B cell (primary cell): ENCODE data around the gene MTHFD1L. TPM values are rescaled to one million over a fixed set of nuclear protein-coding genes. Genes with fewer than 3 reads are reported as not detected.

Source experiments
- ATAC-seq: fragments of 200-7000 bp; cut with Tn5 transposase; one replicate; pipeline ENCODE4 v1.10.0; 2021; ENCODE audit warnings: low read depth, mild to moderate bottlenecking, moderate number of reproducible peaks, moderate library complexity
- CTCF ChIA-PET: fragments of 350-600 bp; sonication (Branson Sonifier 250); formaldehyde crosslinking; loops from one replicate; lab custom pipeline; 2021; ENCODE audit warnings: antibody characterized with exemption, inconsistent platforms; lab: Charles Lee
- POLR2A ChIA-PET: fragments of 350-600 bp; sonication (Branson Sonifier 250); formaldehyde crosslinking; loops from one replicate; lab custom pipeline; 2021; ENCODE audit warnings: antibody characterized with exemption; lab: Charles Lee
- DNase-seq: peaks from one replicate; pipeline ENCODE4 v3.0.0; 2013
- H2AFZ ChIP-seq: 2 replicates; pipeline ENCODE4 v1.6.1; 2012; ENCODE audit warnings: mild to moderate bottlenecking, low read depth, low read length; ENCODE audit not compliant: insufficient read depth, poor library complexity, severe bottlenecking
- H3K27ac ChIP-seq, 2 donors: 1 replicate in 1 of 2; 2 replicates in 1 of 2; pipeline ENCODE4 v1.5.1; 2012 to 2013; ENCODE audit warnings: low read length in 2 of 2, mild to moderate bottlenecking in 2 of 2, moderate library complexity in 1 of 2
- H3K27me3 ChIP-seq, 4 experiments: fragments of 200-600 bp in 1 of 4; sonication (generic) in 1 of 4; replicated peaks in 1 of 4; 1 replicate in 2 of 4; 2 replicates in 2 of 4; pipeline versions ENCODE4 v1.6.1 to v1.7.0; 2013 to 2016; ENCODE audit warnings: low read length in 3 of 4, mild to moderate bottlenecking in 2 of 4, mixed read lengths in 1 of 4, moderate library complexity in 1 of 4; ENCODE audit not compliant: insufficient read depth in 4 of 4, control insufficient read depth in 3 of 4; ENCODE audit errors: control extremely low read depth in 1 of 4
- H3K36me3 ChIP-seq, 2 experiments: replicated peaks in 1 of 2; 1 replicate in 1 of 2; 2 replicates in 1 of 2; pipeline versions ENCODE4 v1.6.1 to v1.7.1; 2013; ENCODE audit warnings: low read length in 1 of 2; ENCODE audit not compliant: insufficient read depth in 2 of 2, control insufficient read depth in 1 of 2; ENCODE audit errors: control extremely low read depth in 1 of 2, extremely low read depth in 1 of 2
- H3K4me1 ChIP-seq, 2 donors: fragments of 200-600 bp in 1 of 2; sonication (generic) in 1 of 2; 1 replicate in 1 of 2; 2 replicates in 1 of 2; pipeline versions ENCODE4 v1.5.1 to v1.6.1; 2013 to 2017; ENCODE audit warnings: low read length in 2 of 2; ENCODE audit not compliant: control insufficient read depth in 2 of 2, insufficient read depth in 2 of 2
- H3K4me2 ChIP-seq: replicated peaks from 2 replicates; pipeline ENCODE3; 2012; ENCODE audit warnings: mild to moderate bottlenecking, low read depth, low read length; ENCODE audit not compliant: poor library complexity, severe bottlenecking
- H3K4me3 ChIP-seq, 5 experiments: fragments of 200-600 bp in 1 of 5; sonication (generic) in 1 of 5; 1 replicate in 3 of 5; 2 replicates in 2 of 5; pipeline versions ENCODE4 v1.5.1 to v1.7.0; 2011 to 2016; ENCODE audit warnings: low read length in 4 of 5, mild to moderate bottlenecking in 4 of 5, low read depth in 2 of 5, control low read depth in 1 of 5, moderate library complexity in 1 of 5; ENCODE audit not compliant: insufficient read depth in 1 of 5; ENCODE audit errors: control extremely low read depth in 1 of 5, extremely low read depth in 1 of 5
- H3K79me2 ChIP-seq: fragments of 200-600 bp; sonication (generic); one replicate; pipeline ENCODE4 v1.6.0; 2016; ENCODE audit warnings: low read length; ENCODE audit not compliant: control insufficient read depth, insufficient read depth
- H3K9ac ChIP-seq: fragments of 200-600 bp; sonication (generic); 2 replicates; pipeline ENCODE4 v1.6.1; 2017; ENCODE audit warnings: mild to moderate bottlenecking, low read length, moderate library complexity
- H3K9me3 ChIP-seq, 3 donors: one replicate each; pipeline versions ENCODE4 v1.6.1 to v1.7.1; 2013; ENCODE audit warnings: low read length in 2 of 3; ENCODE audit not compliant: control insufficient read depth in 2 of 3, insufficient read depth in 1 of 3; ENCODE audit errors: control extremely low read depth in 1 of 3
- H4K20me1 ChIP-seq: 2 replicates; pipeline ENCODE4 v1.6.0; 2012; ENCODE audit warnings: mild to moderate bottlenecking, low read length; ENCODE audit not compliant: insufficient read depth, control insufficient read depth, poor library complexity, severe bottlenecking
- H3K27ac Mint-ChIP-seq: one replicate; pipeline ENCODE4 v1.8.0; 2021; ENCODE audit warnings: mixed read lengths
- H3K27me3 Mint-ChIP-seq: one replicate; pipeline ENCODE4 v1.8.0; 2021; ENCODE audit warnings: mixed read lengths
- H3K4me1 Mint-ChIP-seq: one replicate; pipeline ENCODE4 v1.8.0; 2021; ENCODE audit warnings: mixed read lengths
- H3K4me3 Mint-ChIP-seq: one replicate; pipeline ENCODE4 v1.8.0; 2021; ENCODE audit warnings: mixed read lengths
- H3K9me3 Mint-ChIP-seq: one replicate; pipeline ENCODE4 v1.8.0; 2022; ENCODE audit warnings: mixed read lengths; ENCODE audit not compliant: insufficient read depth
- EZH2 ChIP-seq: IDR thresholded peaks from 2 replicates; pipeline ENCODE4 v1.6.1; 2012; ENCODE audit warnings: borderline replicate concordance, low read depth, mild to moderate bottlenecking, moderate library complexity, low read length; ENCODE audit not compliant: insufficient read depth, poor library complexity, severe bottlenecking
- WGBS: methylation state at CpG from one replicate; pipeline ENCODE4 v1.1.5; 2013; ENCODE audit warnings: missing lambda C conversion rate; ENCODE audit not compliant: insufficient coverage; 5-methylcytosine and 5-hydroxymethylcytosine counted together
- intact Hi-C: fragments of 100-400 bp; cut with micrococcal nuclease; formaldehyde crosslinking; loops from one replicate; pipeline ENCODE4 v1.10.0; 2022
- polyA plus RNA-seq: library from polyadenylated mRNA; depleted of rRNA; stranded (reverse); fragments of >200 nt; gene quantifications from 2 replicates; pipeline ENCODE4 v1.2.3, GENCODE V29; 2012
- total RNA-seq, 2 donors: library from RNA; stranded (reverse); fragments of 120-200 nt in 1 of 2; gene quantifications; 1 replicate in 1 of 2; 2 replicates in 1 of 2; pipeline versions ENCODE4 v1.2.3 to v1.2.4, GENCODE V29; 2013 to 2022
- TF ChIP-seq, protein P1 (sequence below): fragments of 200-600 bp; IDR thresholded peaks from one replicate; pipeline ENCODE4 v1.8.0; 2022; ENCODE audit warnings: antibody characterized with exemption, mild to moderate bottlenecking

The MTHFD1L gene
- total and polyA plus RNA-seq, 2 donors (not counting 1 experiment from before 2014, with no cell fraction given): 2.9 to 16.1 TPM

DNA sequence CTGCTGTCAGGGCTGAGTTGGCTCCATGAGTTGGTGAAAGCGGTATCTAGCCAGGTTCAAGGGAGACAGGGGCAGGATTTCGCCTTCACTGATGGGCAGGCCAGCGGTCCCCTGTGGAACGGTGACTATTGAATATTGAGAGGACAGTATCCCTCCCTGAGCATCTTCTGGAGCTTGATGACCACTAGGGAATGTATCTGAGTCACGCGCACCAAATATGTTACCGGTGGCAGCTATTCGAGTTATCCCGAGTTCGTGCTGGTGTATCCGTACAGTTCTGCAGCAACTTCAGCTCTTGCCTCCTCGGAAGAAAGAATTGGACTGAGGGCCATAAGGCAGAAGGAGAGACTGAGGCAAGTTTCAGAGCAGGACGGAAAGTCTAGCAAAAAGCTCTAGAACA, 24.8 kb downstream of the MTHFD1L start:
- Mint-ChIP-seq H3K27me3 (no peaks in the 10 kb centered on the region), H3K4me1 (peaks cover 19% of the 10 kb centered on the region), H3K9me3 (no peaks in the 10 kb centered on the region), H3K4me3 (no peak overlapping the region), H3K27ac (no peak overlapping the region)
- no peak overlapping the region for H3K4me2 ChIP-seq
- ChIA-PET CTCF (interaction anchor here (0.9 to 11.5 kb wide), 10 partner anchors 9 to 585 kb away, joined by 3 to 297 read pairs (median 8); no protein-coding TSS in a partner anchor), POLR2A (no interaction called here)
- no peak overlapping the region for H3K9ac ChIP-seq
- H3K9me3 ChIP-seq: no peaks in the 10 kb centered on the region
- H3K4me1 ChIP-seq: peaks cover 14 to 20% of the 10 kb centered on the region in 2 donors
- TF ChIP-seq, protein P1, sequence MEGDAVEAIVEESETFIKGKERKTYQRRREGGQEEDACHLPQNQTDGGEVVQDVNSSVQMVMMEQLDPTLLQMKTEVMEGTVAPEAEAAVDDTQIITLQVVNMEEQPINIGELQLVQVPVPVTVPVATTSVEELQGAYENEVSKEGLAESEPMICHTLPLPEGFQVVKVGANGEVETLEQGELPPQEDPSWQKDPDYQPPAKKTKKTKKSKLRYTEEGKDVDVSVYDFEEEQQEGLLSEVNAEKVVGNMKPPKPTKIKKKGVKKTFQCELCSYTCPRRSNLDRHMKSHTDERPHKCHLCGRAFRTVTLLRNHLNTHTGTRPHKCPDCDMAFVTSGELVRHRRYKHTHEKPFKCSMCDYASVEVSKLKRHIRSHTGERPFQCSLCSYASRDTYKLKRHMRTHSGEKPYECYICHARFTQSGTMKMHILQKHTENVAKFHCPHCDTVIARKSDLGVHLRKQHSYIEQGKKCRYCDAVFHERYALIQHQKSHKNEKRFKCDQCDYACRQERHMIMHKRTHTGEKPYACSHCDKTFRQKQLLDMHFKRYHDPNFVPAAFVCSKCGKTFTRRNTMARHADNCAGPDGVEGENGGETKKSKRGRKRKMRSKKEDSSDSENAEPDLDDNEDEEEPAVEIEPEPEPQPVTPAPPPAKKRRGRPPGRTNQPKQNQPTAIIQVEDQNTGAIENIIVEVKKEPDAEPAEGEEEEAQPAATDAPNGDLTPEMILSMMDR: no peak
- TF ChIP-seq EZH2: no peak
- no peaks in the 10 kb centered on the region for H3K27me3 ChIP-seq
- H4K20me1 ChIP-seq: no peaks in the 10 kb centered on the region
- H3K79me2 ChIP-seq: no peaks in the 10 kb centered on the region
- 98% methylated on average over 13 of the region's 13 CpGs for whole genome bisulfite sequencing
- peaks cover 0 to 3% of the 10 kb centered on the region in 2 experiments for H3K36me3 ChIP-seq
- DNase-seq (no peak), ATAC-seq (no peak)
- no peak overlapping the region for H3K27ac ChIP-seq
- intact Hi-C loops: loop anchor here (5.0 kb wide), 1 partner anchor 1377 kb away; no protein-coding TSS in a partner anchor
- H2AFZ ChIP-seq: no peak overlapping the region
- no peak overlapping the region for H3K4me3 ChIP-seq

GRCh38 chr6:150891888-150892485, 26.5 kb downstream of the MTHFD1L start:
- peaks cover 14 to 20% of the 10 kb centered on the region in 2 donors for H3K4me1 ChIP-seq
- no peaks in the 10 kb centered on the region for H3K27me3 Mint-ChIP-seq
- H3K9me3 Mint-ChIP-seq: no peaks in the 10 kb centered on the region
- DNase-seq (peak; percentile 72), ATAC-seq (peak; percentile 57)
- CTCF ChIA-PET: interaction anchor here (0.6 to 11.5 kb wide), 25 partner anchors 8 to 1447 kb away, joined by 3 to 297 read pairs (median 4); no protein-coding TSS in a partner anchor
- H3K36me3 ChIP-seq: peaks cover 0 to 3% of the 10 kb centered on the region in 2 experiments
- no peak overlapping the region for H3K4me2 ChIP-seq
- no peaks in the 10 kb centered on the region for H3K27me3 ChIP-seq
- H2AFZ ChIP-seq: no peak overlapping the region
- no peaks in the 10 kb centered on the region for H4K20me1 ChIP-seq
- H3K4me3 ChIP-seq: no peak overlapping the region
- H3K27ac ChIP-seq: no peak overlapping the region
- POLR2A ChIA-PET: interaction anchor here (0.7 kb wide), 1 partner anchor 432 kb away, joined by 3 read pairs; no protein-coding TSS in a partner anchor
- H3K9me3 ChIP-seq: no peaks in the 10 kb centered on the region
- intact Hi-C loops: loop anchor here (1.0 to 5.0 kb wide), 3 partner anchors 432 to 1375 kb away; no protein-coding TSS in a partner anchor
- no peak overlapping the region for H3K9ac ChIP-seq
- WGBS: 6% methylated on average over 3 of the region's 7 CpGs
- H3K79me2 ChIP-seq: no peaks in the 10 kb centered on the region
- H3K4me3 Mint-ChIP-seq: no peak overlapping the region
- peaks cover 20% of the 10 kb centered on the region for H3K4me1 Mint-ChIP-seq
- TF ChIP-seq EZH2: no peak
- TF ChIP-seq, protein P1: peak; percentile 91
- peak overlapping the region; percentile 8 for H3K27ac Mint-ChIP-seq
